D721Med (cell line): ENCODE results near the gene CFAP92.
A peak's percentile ranks its signal among the peaks of the same experiment; 100 is the strongest.

Source experiments
- DNase-seq: peaks from one replicate; pipeline ENCODE4 v3.0.0; 2011; ENCODE audit warnings: low spot score; ENCODE audit not compliant: insufficient read length
- FAIRE-seq: peaks from 2 replicates; lab custom pipeline; 2011; peaks lifted over from hg19 to GRCh38; lab: Jason Lieb, UNC
- CTCF ChIP-seq: IDR thresholded peaks from 2 replicates; pipeline ENCODE4 v1.5.1; 2012; ENCODE audit warnings: mild to moderate bottlenecking, control low read depth; ENCODE audit not compliant: insufficient read depth; ENCODE audit errors: missing control alignments

Gene CFAP92

GRCh38 chr3:128993461-128994172, at the start of gene CFAP92:
CFAP92 (minus strand) TSS chr3:128994076; CDS start chr3:128993304, 772 bp downstream.
- TF ChIP-seq CTCF: no peak
- FAIRE-seq: no peak

GRCh38 chr3:129040579-129041300, 46.9 kb upstream of the CFAP92 start:
- no peak for FAIRE-seq
- no peak for DNase-seq
- no peak for TF ChIP-seq CTCF

More at GRCh38 chr3:128993461-128994172, at the start of gene CFAP92:
- peak; percentile 88 for DNase-seq

- no peak for TF ChIP-seq CTCF
- FAIRE-seq (no peak), DNase-seq (no peak)
These were observed 46.1 kb upstream of the CFAP92 start for GRCh38 chr3:129040039-129040336.

- FAIRE-seq (no peak), DNase-seq (no peak)
- TF ChIP-seq CTCF: no peak
These were observed 45.6 kb upstream of the CFAP92 start for GRCh38 chr3:129039271-129040038.

- FAIRE-seq (no peak), DNase-seq (no peak)
- no peak for TF ChIP-seq CTCF
These were observed 44.4 kb upstream of the CFAP92 start for GRCh38 chr3:129038121-129038855.

GRCh38 chr3:129037093-129037419, 43.2 kb upstream of the CFAP92 start:
- FAIRE-seq (no peak), DNase-seq (no peak)
- no peak for TF ChIP-seq CTCF
